Small intestine (tissue), 7 donors: ENCODE results near the gene GALNT17. TPM values are rescaled to one million over a fixed set of nuclear protein-coding genes. Genes with fewer than 3 reads are reported as not detected.

Experiments
- DNase-seq, 2 donors: peaks; one replicate each; pipeline versions ENCODE4 v3.0.0 to v3.0.0-alpha.2; 2013
- FAIRE-seq: peaks from 2 replicates; lab custom pipeline; 2012; peaks lifted over from hg19 to GRCh38; lab: Jason Lieb, UNC
- H3K27ac ChIP-seq, 3 donors: one replicate each; pipeline ENCODE4 v1.5.1; 2013; ENCODE audit warnings: low read length in 2 of 3, mild to moderate bottlenecking in 2 of 3, control low read depth in 1 of 3, inconsistent platforms in 1 of 3, low read depth in 1 of 3, moderate library complexity in 1 of 3
- H3K27me3 ChIP-seq, 3 donors: one replicate each; pipeline ENCODE4 v1.6.1; 2013; ENCODE audit warnings: low read length in 3 of 3, inconsistent platforms in 1 of 3; ENCODE audit not compliant: control insufficient read depth in 3 of 3, insufficient read depth in 3 of 3
- H3K36me3 ChIP-seq, 3 donors: one replicate each; pipeline ENCODE4 v1.6.1; 2013; ENCODE audit warnings: low read length in 3 of 3, inconsistent platforms in 1 of 3, low read depth in 1 of 3, mild to moderate bottlenecking in 1 of 3, moderate library complexity in 1 of 3; ENCODE audit not compliant: control insufficient read depth in 3 of 3, insufficient read depth in 2 of 3
- H3K4me1 ChIP-seq, 3 donors: one replicate each; pipeline ENCODE4 v1.6.1; 2013; ENCODE audit warnings: low read length in 2 of 3, inconsistent platforms in 1 of 3, low read depth in 1 of 3, mild to moderate bottlenecking in 1 of 3, moderate library complexity in 1 of 3; ENCODE audit not compliant: control insufficient read depth in 3 of 3, insufficient read depth in 2 of 3
- H3K4me3 ChIP-seq, 3 donors: one replicate each; pipeline ENCODE4 v1.5.1; 2013; ENCODE audit warnings: low read length in 3 of 3, control low read depth in 1 of 3, inconsistent platforms in 1 of 3, low read depth in 1 of 3, mild to moderate bottlenecking in 1 of 3, moderate library complexity in 1 of 3
- H3K9me3 ChIP-seq, 2 donors: one replicate each; pipeline ENCODE4 v1.6.1; 2013; ENCODE audit warnings: low read depth in 1 of 2, low read length in 1 of 2; ENCODE audit not compliant: control insufficient read depth in 2 of 2, insufficient read depth in 1 of 2
- WGBS, 3 donors: extraction: QIAGEN DNeasy Blood & Tissue Kit; methylation state at CpG; one replicate each; pipeline ENCODE4 v1.1.7; 2013; 5-methylcytosine and 5-hydroxymethylcytosine counted together
- polyA plus RNA-seq, 4 donors: library from polyadenylated mRNA; stranded (reverse) in 3 of 4; unstranded in 1 of 4; fragments of 200-250 nt in 3 of 4; fragments of 120-200 nt in 1 of 4; gene quantifications; one replicate each; pipeline versions ENCODE4 v1.2.1 to v1.2.3, GENCODE V29; 2013
- donor health status: healthy with polysubstance abuse.
- donor health status: control.
- donor health status: control.
- donor health status: Bipolar disorder and iron deficiency.
- donor health status: healthy.

The GALNT17 gene
- polyA plus RNA-seq, 4 donors = 0.34 to 2.9 (median 0.54) TPM; not detected in 1

- Histone ChIP-seq H3K4me1 (no peaks in the 10 kb centered on the region), H3K9me3 (no peaks in the 10 kb centered on the region), H3K36me3 (no peaks in the 10 kb centered on the region), H3K27me3 (no peaks in the 10 kb centered on the region), H3K27ac (no peak overlapping the region), H3K4me3 (no peak overlapping the region)
- WGBS, 3 donors = 61 to 74% (median 62%) methylated on average over 8 of the region's 8 CpGs
- FAIRE-seq (no peak), DNase-seq (no peak)
Measured at GRCh38 chr7:71497256-71497946, 365.5 kb downstream of the GALNT17 start.

- Histone ChIP-seq H3K27me3 (no peaks in the 10 kb centered on the region), H3K4me3 (no peak overlapping the region), H3K9me3 (no peaks in the 10 kb centered on the region), H3K4me1 (no peaks in the 10 kb centered on the region), H3K36me3 (no peaks in the 10 kb centered on the region), H3K27ac (no peak overlapping the region)
- FAIRE-seq (no peak), DNase-seq (no peak)
- 68 to 72% (median 69%) methylated on average over 3 of the region's 3 CpGs for WGBS, 3 donors
Measured at GRCh38 chr7:71498381-71498780, 366.4 kb downstream of the GALNT17 start.

- Histone ChIP-seq H3K4me3 (no peak overlapping the region), H3K27me3 (no peaks in the 10 kb centered on the region), H3K9me3 (peaks cover 0 to 2% of the 10 kb centered on the region in 2 donors), H3K36me3 (no peaks in the 10 kb centered on the region), H3K4me1 (no peaks in the 10 kb centered on the region), H3K27ac (no peak overlapping the region)
- FAIRE-seq (no peak), DNase-seq (no peak)
- WGBS, 3 donors = 62 to 68% (median 62%) methylated on average over 7 of the region's 7 CpGs
Measured at GRCh38 chr7:71504697-71505441, 372.9 kb downstream of the GALNT17 start.

GRCh38 chr7:71506822-71507221, 374.9 kb downstream of the GALNT17 start:
- H3K4me3 ChIP-seq = no peak overlapping the region
- DNase-seq = no peak
- no peak overlapping the region for H3K27ac ChIP-seq
- H3K36me3 ChIP-seq = no peaks in the 10 kb centered on the region
- no peaks in the 10 kb centered on the region for H3K4me1 ChIP-seq
- WGBS, 3 donors = 76 to 83% (median 77%) methylated on average over 6 of the region's 6 CpGs
- H3K9me3 ChIP-seq = peaks cover 0 to 2% of the 10 kb centered on the region in 2 donors
- no peak for FAIRE-seq
- no peaks in the 10 kb centered on the region for H3K27me3 ChIP-seq

GRCh38 chr7:71507680-71508602, 376.0 kb downstream of the GALNT17 start:
- no peak overlapping the region for H3K27ac ChIP-seq
- no peaks in the 10 kb centered on the region for H3K4me1 ChIP-seq
- H3K4me3 ChIP-seq = no peak overlapping the region
- no peaks in the 10 kb centered on the region for H3K27me3 ChIP-seq
- no peaks in the 10 kb centered on the region for H3K36me3 ChIP-seq
- FAIRE-seq (no peak), DNase-seq (no peak)
- peaks cover 0 to 2% of the 10 kb centered on the region in 2 donors for H3K9me3 ChIP-seq
- 67 to 77% (median 69%) methylated on average over 14 of the region's 14 CpGs for WGBS, 3 donors

GRCh38 chr7:71509381-71509780, 377.4 kb downstream of the GALNT17 start:
- WGBS, 3 donors = 41 to 62% (median 51%) methylated on average over 1 of the region's 1 CpG
- no peak overlapping the region for H3K4me3 ChIP-seq
- no peak overlapping the region for H3K27ac ChIP-seq
- H3K9me3 ChIP-seq = peaks cover 2 to 4% of the 10 kb centered on the region in 2 donors
- H3K4me1 ChIP-seq = no peaks in the 10 kb centered on the region
- no peaks in the 10 kb centered on the region for H3K27me3 ChIP-seq
- FAIRE-seq (no peak), DNase-seq (no peak)
- no peaks in the 10 kb centered on the region for H3K36me3 ChIP-seq

GRCh38 chr7:71511361-71511807, 379.4 kb downstream of the GALNT17 start:
- no peaks in the 10 kb centered on the region for H3K27me3 ChIP-seq
- FAIRE-seq = no peak
- 65 to 75% (median 68%) methylated on average over 3 of the region's 3 CpGs for WGBS, 3 donors
- H3K27ac ChIP-seq = no peak overlapping the region
- H3K9me3 ChIP-seq = peaks cover 2 to 19% of the 10 kb centered on the region in 2 donors
- no peak for DNase-seq
- no peaks in the 10 kb centered on the region for H3K4me1 ChIP-seq
- no peaks in the 10 kb centered on the region for H3K36me3 ChIP-seq
- no peak overlapping the region for H3K4me3 ChIP-seq
